Jurkat, Clone E6-1 (cell line): Measurements from ENCODE around the gene KCNA3.

Source experiments
- DNase-seq: peaks from one replicate; pipeline ENCODE4 v3.0.0-alpha.2; 2011; ENCODE audit warnings: low read depth, low spot score
- H3K4me3 ChIP-seq: 2 replicates; pipeline ENCODE4 v1.5.1; 2011; ENCODE audit warnings: mild to moderate bottlenecking, low read length, control low read depth, moderate library complexity

The KCNA3 gene

GRCh38 chr1:110626889-110627288, 47.9 kb downstream of the KCNA3 start:
- no peak overlapping the region for H3K4me3 ChIP-seq
- no peak for DNase-seq
